H7 (cell line): ENCODE measurements around the gene FAM83B. TPM values are rescaled to one million over a fixed set of nuclear protein-coding genes. Genes with fewer than 3 reads are reported as not detected.
"Not testable (repeated sequence)": the region's sequence is repeated elsewhere in the genome, so short reads cannot be mapped to it uniquely, and the experiment has no call there.

Source experiments
- DNase-seq: peaks from one replicate; pipeline ENCODE4 v3.0.0; 2012
- H3K27me3 ChIP-seq: 2 replicates; pipeline ENCODE4 v1.6.0; 2011; ENCODE audit warnings: mild to moderate bottlenecking, low read length; ENCODE audit not compliant: control insufficient read depth, insufficient read depth
- H3K36me3 ChIP-seq: replicated peaks from 2 replicates; pipeline ENCODE4 v1.5.1; 2011; ENCODE audit warnings: low read length; ENCODE audit not compliant: control insufficient read depth, insufficient read depth
- H3K4me3 ChIP-seq: 2 replicates; pipeline ENCODE4 v1.5.1; 2011; ENCODE audit warnings: low read depth, mild to moderate bottlenecking, control low read depth, low read length, moderate library complexity; ENCODE audit not compliant: insufficient read depth
- total RNA-seq: library from RNA; depleted of rRNA; stranded (reverse); fragments of >200 nt; shearing (Covaris generic); gene quantifications from 2 replicates; pipeline ENCODE4 v1.2.3, GENCODE V29; 2014

The FAM83B gene
- total RNA-seq, 1 experiment from 2014 or later: 1.5 TPM

- no peaks in the 10 kb centered on the region for H3K36me3 ChIP-seq
- H3K27me3 ChIP-seq: no peaks in the 10 kb centered on the region
- no peak for DNase-seq
- no peak overlapping the region for H3K4me3 ChIP-seq
Measured at GRCh38 chr6:54937371-54937770, 90.8 kb downstream of the FAM83B start.

- no peaks in the 10 kb centered on the region for H3K27me3 ChIP-seq
- no peak for DNase-seq
- no peak overlapping the region for H3K4me3 ChIP-seq
- H3K36me3 ChIP-seq: no peaks in the 10 kb centered on the region
Measured at GRCh38 chr6:54957698-54958097, 111.1 kb downstream of the FAM83B start.

GRCh38 chr6:54958446-54958845 is 111.9 kb downstream of the FAM83B start:
- DNase-seq: no peak
- no peaks in the 10 kb centered on the region for H3K27me3 ChIP-seq
- no peak overlapping the region for H3K4me3 ChIP-seq
- H3K36me3 ChIP-seq: no peaks in the 10 kb centered on the region

GRCh38 chr6:54959820-54960219 is 113.2 kb downstream of the FAM83B start:
- Histone ChIP-seq H3K36me3 (no peaks in the 10 kb centered on the region), H3K4me3 (no peak overlapping the region), H3K27me3 (no peaks in the 10 kb centered on the region)
- DNase-seq: no peak

- peak overlapping the region; percentile 2; the same call in 1 of the 2 replicates for H3K4me3 ChIP-seq
- not testable (repeated sequence) for H3K36me3 ChIP-seq, DNase-seq, H3K27me3 ChIP-seq
Measured at GRCh38 chr6:54961372-54961771, 114.8 kb downstream of the FAM83B start.

- no peaks in the 10 kb centered on the region for H3K36me3 ChIP-seq
- no peaks in the 10 kb centered on the region for H3K27me3 ChIP-seq
- DNase-seq: no peak
- no peak overlapping the region for H3K4me3 ChIP-seq
Measured at GRCh38 chr6:54970337-54970736, 123.8 kb downstream of the FAM83B start.

- DNase-seq: no peak
- Histone ChIP-seq H3K27me3 (no peaks in the 10 kb centered on the region), H3K36me3 (no peaks in the 10 kb centered on the region), H3K4me3 (no peak overlapping the region)
Measured at GRCh38 chr6:54971825-54972224, 125.3 kb downstream of the FAM83B start.

- not testable (repeated sequence) for H3K4me3 ChIP-seq, DNase-seq, H3K36me3 ChIP-seq, H3K27me3 ChIP-seq
Measured at GRCh38 chr6:54979161-54979560, 132.6 kb downstream of the FAM83B start.

- Histone ChIP-seq H3K4me3 (no peak overlapping the region), H3K36me3 (no peaks in the 10 kb centered on the region), H3K27me3 (no peaks in the 10 kb centered on the region)
- DNase-seq: no peak
Measured at GRCh38 chr6:54980511-54981275, 134.1 kb downstream of the FAM83B start.

- no peak for DNase-seq
- no peaks in the 10 kb centered on the region for H3K36me3 ChIP-seq
- H3K4me3 ChIP-seq: no peak overlapping the region
- H3K27me3 ChIP-seq: no peaks in the 10 kb centered on the region
Measured at GRCh38 chr6:54981276-54981609, 134.7 kb downstream of the FAM83B start.

- Histone ChIP-seq H3K27me3 (no peaks in the 10 kb centered on the region), H3K36me3 (no peaks in the 10 kb centered on the region), H3K4me3 (no peak overlapping the region)
- DNase-seq: no peak
Measured at GRCh38 chr6:54981647-54982046, 135.1 kb downstream of the FAM83B start.

GRCh38 chr6:54987633-54988290 is 141.2 kb downstream of the FAM83B start:
- Histone ChIP-seq H3K27me3 (no peaks in the 10 kb centered on the region), H3K4me3 (no peak overlapping the region), H3K36me3 (no peaks in the 10 kb centered on the region)
- no peak for DNase-seq

GRCh38 chr6:54988576-54988975 is 142.0 kb downstream of the FAM83B start:
- Histone ChIP-seq H3K27me3 (no peaks in the 10 kb centered on the region), H3K4me3 (no peak overlapping the region), H3K36me3 (no peaks in the 10 kb centered on the region)
- no peak for DNase-seq

GRCh38 chr6:54990001-54990400 is 143.4 kb downstream of the FAM83B start:
- Histone ChIP-seq H3K4me3 (no peak overlapping the region), H3K36me3 (no peaks in the 10 kb centered on the region), H3K27me3 (no peaks in the 10 kb centered on the region)
- DNase-seq: no peak
